K562 (cell line): ENCODE results near the gene PGD. TPM values are rescaled to one million over a fixed set of nuclear protein-coding genes. Genes with fewer than 3 reads are reported as not detected.
A peak's percentile ranks its signal among the peaks of the same experiment; 100 is the strongest.

Experiments used
- E2F6 ChIP-seq, 2 experiments: IDR thresholded peaks; 2 replicates each; pipeline ENCODE4 v1.6.1; 2011; ENCODE audit warnings: borderline replicate concordance in 1 of 2, control low read depth in 1 of 2, low read depth in 1 of 2, low read length in 1 of 2, mild to moderate bottlenecking in 1 of 2, mixed read lengths in 1 of 2, moderate library complexity in 1 of 2; ENCODE audit not compliant: insufficient read depth in 1 of 2, insufficient read length in 1 of 2, poor library complexity in 1 of 2, severe bottlenecking in 1 of 2; ENCODE audit errors: extremely low read depth in 1 of 2
- KDM2B ChIP-seq: fragments of 250-450 bp; sonication (Bioruptor Pico); IDR thresholded peaks from 2 replicates; pipeline ENCODE4 v1.8.0; 2021; ENCODE audit warnings: mild to moderate bottlenecking, moderate library complexity
- PTTG1 ChIP-seq: fragments of 450-650 bp; IDR thresholded peaks from 2 replicates; pipeline ENCODE4 v1.6.1; 2016; ENCODE audit warnings: low read depth, mild to moderate bottlenecking, missing genetic modification characterization, missing compliant biosample characterization
- REST ChIP-seq, 2 experiments: fragments of 450-650 bp; formaldehyde crosslinking in 1 of 2; IDR thresholded peaks; 2 replicates each; pipeline versions ENCODE4 v1.4.0 to v1.6.1; 2014 to 2020; ENCODE audit warnings: mild to moderate bottlenecking in 2 of 2, borderline replicate concordance in 1 of 2, low read depth in 1 of 2
- SIN3A ChIP-seq, 2 experiments: fragments of 150-350 bp in 1 of 2; IDR thresholded peaks; 2 replicates each; pipeline ENCODE4 v1.6.1; 2011 to 2016; ENCODE audit warnings: borderline replicate concordance in 2 of 2, low read depth in 2 of 2, low read length in 2 of 2, mild to moderate bottlenecking in 2 of 2, moderate library complexity in 2 of 2; ENCODE audit not compliant: control insufficient read depth in 1 of 2
- ZC3H4 ChIP-seq: sonication (generic); formaldehyde crosslinking; IDR thresholded peaks from 2 replicates; pipeline ENCODE4 v1.9.0; 2021; ENCODE audit warnings: missing genetic modification reagents, borderline replicate concordance
- polyA plus RNA-seq, 8 experiments: library from polyadenylated mRNA; depleted of rRNA in 4 of 8; stranded (reverse) in 5 of 8; unstranded in 3 of 8; fragments of >200 nt; fragmentation: Nextera tagmentation in 2 of 8; fragmentation: Illumina TruSeq in 1 of 8; extraction: Ambion mirVana in 2 of 8; extraction: Trizol in 1 of 8; gene quantifications; 2 replicates each; pipeline versions ENCODE4 v1.2.1 to v1.2.3, GENCODE V29; 2011 to 2014; ENCODE audit warnings: inconsistent platforms in 1 of 8, missing spikeins in 1 of 8
- total RNA-seq, 7 experiments: library from RNA; depleted of rRNA in 6 of 7; stranded (reverse); fragments of >200 nt in 6 of 7; fragmentation: Illumina TruSeq in 2 of 7; extraction: Trizol in 2 of 7; gene quantifications; 2 replicates each; pipeline versions ENCODE4 v1.2.1 to v1.2.3, GENCODE V29; 2011 to 2021; ENCODE audit warnings: low replicate concordance in 1 of 7
- TF ChIP-seq, protein P1 (sequence below): fragments of 450-650 bp; IDR thresholded peaks from 2 replicates; pipeline ENCODE4 v1.7.1; 2018; ENCODE audit warnings: mild to moderate bottlenecking, low read depth; ENCODE audit not compliant: partially characterized antibody
- TF ChIP-seq, protein P2 (sequence below): sonication (generic); formaldehyde crosslinking; IDR thresholded peaks from 2 replicates; pipeline ENCODE4 v1.8.0; 2022; ENCODE audit warnings: mild to moderate bottlenecking, missing genetic modification reagents

Gene PGD
- total and polyA plus RNA-seq, 9 of the 15 experiments (the other 6 are each of a cell fraction or from before 2014, with no cell fraction given): 177 to 542 (median 270) TPM

GRCh38 chr1:10431070-10431730, 32.3 kb downstream of the PGD start (continued):
- 0 out of 4 replicates have a peak, but pooled peaks of 1 of the 2 experiments have one; percentile 41 for TF ChIP-seq SIN3A (IDR thresholded peaks at IDR 0.05; ENCODE audit: borderline replicate concordance in 2 of 2, control insufficient read depth in 1 of 2, low read depth in 2 of 2, low read length in 2 of 2)
- TF ChIP-seq E2F6 (IDR thresholded peaks at IDR 0.05; ENCODE audit: borderline replicate concordance in 1 of 2, extremely low read depth in 1 of 2, insufficient read depth in 1 of 2, insufficient read length in 1 of 2, low read depth in 1 of 2, low read length in 1 of 2, poor library complexity in 1 of 2, severe bottlenecking in 1 of 2): peak in 1 of 2 experiments; percentile 73
- TF ChIP-seq REST (IDR thresholded peaks at IDR 0.05; ENCODE audit: borderline replicate concordance): no peak
- no peak for TF ChIP-seq REST (CRISPR knock-in tag; IDR thresholded peaks at IDR 0.05; ENCODE audit: low read depth)
- TF ChIP-seq ZC3H4 (CRISPR knock-in tag): no peak
- TF ChIP-seq, protein P1, sequence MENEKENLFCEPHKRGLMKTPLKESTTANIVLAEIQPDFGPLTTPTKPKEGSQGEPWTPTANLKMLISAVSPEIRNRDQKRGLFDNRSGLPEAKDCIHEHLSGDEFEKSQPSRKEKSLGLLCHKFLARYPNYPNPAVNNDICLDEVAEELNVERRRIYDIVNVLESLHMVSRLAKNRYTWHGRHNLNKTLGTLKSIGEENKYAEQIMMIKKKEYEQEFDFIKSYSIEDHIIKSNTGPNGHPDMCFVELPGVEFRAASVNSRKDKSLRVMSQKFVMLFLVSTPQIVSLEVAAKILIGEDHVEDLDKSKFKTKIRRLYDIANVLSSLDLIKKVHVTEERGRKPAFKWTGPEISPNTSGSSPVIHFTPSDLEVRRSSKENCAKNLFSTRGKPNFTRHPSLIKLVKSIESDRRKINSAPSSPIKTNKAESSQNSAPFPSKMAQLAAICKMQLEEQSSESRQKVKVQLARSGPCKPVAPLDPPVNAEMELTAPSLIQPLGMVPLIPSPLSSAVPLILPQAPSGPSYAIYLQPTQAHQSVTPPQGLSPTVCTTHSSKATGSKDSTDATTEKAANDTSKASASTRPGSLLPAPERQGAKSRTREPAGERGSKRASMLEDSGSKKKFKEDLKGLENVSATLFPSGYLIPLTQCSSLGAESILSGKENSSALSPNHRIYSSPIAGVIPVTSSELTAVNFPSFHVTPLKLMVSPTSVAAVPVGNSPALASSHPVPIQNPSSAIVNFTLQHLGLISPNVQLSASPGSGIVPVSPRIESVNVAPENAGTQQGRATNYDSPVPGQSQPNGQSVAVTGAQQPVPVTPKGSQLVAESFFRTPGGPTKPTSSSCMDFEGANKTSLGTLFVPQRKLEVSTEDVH: no peak
- TF ChIP-seq, protein P2, sequence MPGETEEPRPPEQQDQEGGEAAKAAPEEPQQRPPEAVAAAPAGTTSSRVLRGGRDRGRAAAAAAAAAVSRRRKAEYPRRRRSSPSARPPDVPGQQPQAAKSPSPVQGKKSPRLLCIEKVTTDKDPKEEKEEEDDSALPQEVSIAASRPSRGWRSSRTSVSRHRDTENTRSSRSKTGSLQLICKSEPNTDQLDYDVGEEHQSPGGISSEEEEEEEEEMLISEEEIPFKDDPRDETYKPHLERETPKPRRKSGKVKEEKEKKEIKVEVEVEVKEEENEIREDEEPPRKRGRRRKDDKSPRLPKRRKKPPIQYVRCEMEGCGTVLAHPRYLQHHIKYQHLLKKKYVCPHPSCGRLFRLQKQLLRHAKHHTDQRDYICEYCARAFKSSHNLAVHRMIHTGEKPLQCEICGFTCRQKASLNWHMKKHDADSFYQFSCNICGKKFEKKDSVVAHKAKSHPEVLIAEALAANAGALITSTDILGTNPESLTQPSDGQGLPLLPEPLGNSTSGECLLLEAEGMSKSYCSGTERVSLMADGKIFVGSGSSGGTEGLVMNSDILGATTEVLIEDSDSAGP: no peak
- TF ChIP-seq KDM2B: no peak
- TF ChIP-seq PTTG1 (tag): no peak
